Transverse colon (tissue), 3 donors: Measurements from ENCODE around the gene ZNF547.

Experiments
- CTCF ChIP-seq, 5 experiments: fragments of 200-600 bp in 3 of 5; fragments of 450-650 bp in 2 of 5; sonication (generic) in 3 of 5; IDR thresholded peaks; 1 replicate in 2 of 5; 2 replicates in 3 of 5; pipeline ENCODE4 v1.5.1; 2016 to 2017; ENCODE audit warnings: antibody characterized with exemption in 5 of 5, inconsistent platforms in 3 of 5, mild to moderate bottlenecking in 2 of 5, moderate library complexity in 1 of 5
- EP300 ChIP-seq: sonication (generic); formaldehyde crosslinking; IDR thresholded peaks from one replicate; pipeline ENCODE4 v1.6.1; 2017; ENCODE audit warnings: antibody characterized with exemption, low read depth
- POLR2A ChIP-seq: fragments of 450-650 bp; IDR thresholded peaks from one replicate; pipeline ENCODE4 v1.6.1; 2016; ENCODE audit warnings: antibody characterized with exemption, mild to moderate bottlenecking, moderate library complexity

GRCh38 chr19:57403737-57404563 lies 40.6 kb downstream of the ZNF547 start:
- TF ChIP-seq POLR2A (no peak), CTCF (IDR thresholded peaks at IDR 0.05) (no peak), EP300 (no peak)
